ENCODE data around the gene DMKN. TPM values are rescaled to one million over a fixed set of nuclear protein-coding genes. Genes with fewer than 3 reads are reported as not detected.
"Not testable (repeated sequence)": the region's sequence is repeated elsewhere in the genome, so short reads cannot be mapped to it uniquely, and the experiment has no call there.

The DMKN gene
- total RNA-seq, 1 donor from 2014 or later, result 3.1 TPM

- DNase-seq (ENCODE audit: low spot score), result no peak
Observed at GRCh38 chr19:35500611-35501010, 12.8 kb downstream of the DMKN start.

DNA sequence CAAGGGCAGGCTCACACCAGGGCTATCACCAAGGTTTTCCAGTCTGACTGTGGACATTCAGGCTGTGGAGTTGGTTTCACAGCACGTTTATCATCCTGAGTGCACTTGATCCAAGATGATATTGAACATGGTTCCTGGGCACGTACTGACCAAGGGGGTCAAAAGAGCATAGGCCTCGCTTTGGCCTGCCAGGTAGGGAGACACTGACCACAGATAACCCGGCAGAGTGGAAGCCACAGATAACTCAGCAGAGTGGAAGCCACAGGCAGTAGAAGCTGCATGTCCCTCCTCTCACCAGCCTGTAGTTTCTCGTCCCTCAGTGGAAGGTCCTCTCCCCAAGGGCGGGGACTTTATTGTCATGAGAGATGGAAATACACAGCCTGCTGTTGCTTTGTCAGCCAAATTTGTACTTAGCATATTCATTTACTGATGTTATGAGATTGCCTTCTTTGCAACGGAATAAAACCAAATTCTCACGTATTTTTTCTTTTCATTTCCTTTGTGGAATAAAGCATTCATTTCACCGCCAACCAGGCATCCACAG lies 14.4 kb downstream of the DMKN start:
- no peak for DNase-seq (ENCODE audit: low spot score)

- DNase-seq (ENCODE audit: low spot score), result no peak
Observed at GRCh38 chr19:35498220-35498619, 15.2 kb downstream of the DMKN start.

DNA sequence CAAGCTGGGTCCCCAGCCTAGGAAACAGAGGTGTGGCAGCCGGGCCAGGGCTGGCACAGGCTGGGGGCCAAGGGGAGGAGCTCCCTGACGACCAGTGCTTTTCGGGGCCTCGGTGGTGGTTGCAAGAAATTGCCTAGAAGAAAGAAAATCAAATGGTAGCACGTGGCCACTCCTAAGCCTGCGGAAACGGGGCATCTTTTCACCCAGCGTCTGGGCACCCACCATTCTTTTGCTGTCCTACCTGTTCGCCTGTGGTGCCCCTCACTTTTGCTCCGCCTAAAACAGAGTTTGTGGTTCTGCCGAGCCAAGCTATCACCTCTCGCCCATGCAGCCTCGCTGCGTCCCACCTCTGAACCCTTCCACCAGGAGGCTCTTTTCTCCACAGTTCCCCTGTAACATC lies 16.0 kb downstream of the DMKN start:
- DNase-seq (ENCODE audit: low spot score), result no peak

- DNase-seq (ENCODE audit: low spot score), result no peak
Observed at GRCh38 chr19:35495107-35496064, 18.1 kb downstream of the DMKN start.

DNA sequence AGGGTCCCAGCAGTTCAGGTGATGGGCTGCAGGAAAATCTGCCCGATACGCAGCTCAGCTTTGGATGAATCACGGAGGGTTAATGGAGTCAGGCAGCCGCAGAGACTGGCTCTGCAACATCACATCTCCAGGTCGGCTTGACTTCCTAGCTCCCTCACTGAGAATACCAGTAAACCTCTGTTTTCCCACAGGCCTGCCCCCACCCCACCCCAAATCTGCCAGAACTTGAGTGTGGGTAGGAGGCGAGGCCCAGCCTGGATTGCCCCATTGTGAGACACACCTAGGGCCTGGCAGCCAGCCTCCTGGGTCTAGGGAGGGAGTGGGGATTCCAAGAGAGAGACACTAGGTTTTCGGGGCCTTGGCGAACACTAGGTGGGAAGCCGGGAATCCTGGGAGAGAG lies 19.5 kb downstream of the DMKN start:
- DNase-seq (ENCODE audit: low spot score), result no peak

DNA sequence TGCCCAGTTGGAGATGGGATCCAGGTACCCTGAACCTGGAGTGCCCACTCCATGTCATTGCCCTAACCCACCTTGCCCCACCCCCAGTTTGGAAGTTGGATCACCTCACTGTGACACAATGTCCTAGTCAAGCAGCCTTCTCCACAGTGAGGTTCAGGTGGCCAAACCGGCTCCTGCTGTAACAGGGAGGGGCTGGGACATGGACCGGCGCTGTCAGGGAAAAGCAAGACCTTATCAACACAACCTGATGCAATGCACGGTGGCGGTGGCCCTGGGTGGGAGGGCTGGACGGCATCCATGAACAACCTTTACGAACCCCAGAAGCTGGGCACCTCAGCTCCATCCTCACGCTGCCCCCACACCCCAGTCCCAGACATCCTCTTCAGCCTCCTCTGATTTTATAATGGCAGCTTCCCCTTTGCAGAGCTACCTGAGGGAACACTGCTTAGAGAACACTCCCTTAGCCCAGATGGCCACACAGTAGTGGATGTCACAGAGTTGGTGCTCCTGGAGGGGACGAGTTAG lies 21.6 kb downstream of the DMKN start:
- no peak for DNase-seq (ENCODE audit: low spot score)

DNA sequence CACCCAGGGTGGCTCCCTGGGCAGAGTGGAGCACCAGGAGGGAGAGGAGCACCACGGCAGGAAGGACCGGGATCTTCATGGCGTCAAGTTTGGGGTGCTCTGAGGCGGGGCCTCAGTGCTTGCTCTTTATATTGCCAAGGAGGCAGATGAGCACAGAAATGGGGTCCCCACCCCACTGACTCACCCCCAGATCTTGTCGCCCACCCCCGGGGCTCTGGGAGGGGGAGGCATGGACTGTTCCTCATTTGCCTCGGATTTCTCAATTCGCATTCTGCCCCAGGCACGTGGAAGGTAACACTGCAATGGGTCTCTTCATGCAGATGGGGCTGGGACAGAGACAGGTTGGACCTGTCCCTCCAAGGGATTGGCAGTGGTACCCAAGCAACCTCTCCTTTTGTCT lies 23.1 kb downstream of the DMKN start, which contains the start of gene KRTDAP:
Gene KRTDAP, minus strand, starts transcription at position 101 of the 400 bp plus-strand sequence. Its CDS starts 22 bp downstream, at position 79.
- no peak for DNase-seq (ENCODE audit: low spot score)

DNA sequence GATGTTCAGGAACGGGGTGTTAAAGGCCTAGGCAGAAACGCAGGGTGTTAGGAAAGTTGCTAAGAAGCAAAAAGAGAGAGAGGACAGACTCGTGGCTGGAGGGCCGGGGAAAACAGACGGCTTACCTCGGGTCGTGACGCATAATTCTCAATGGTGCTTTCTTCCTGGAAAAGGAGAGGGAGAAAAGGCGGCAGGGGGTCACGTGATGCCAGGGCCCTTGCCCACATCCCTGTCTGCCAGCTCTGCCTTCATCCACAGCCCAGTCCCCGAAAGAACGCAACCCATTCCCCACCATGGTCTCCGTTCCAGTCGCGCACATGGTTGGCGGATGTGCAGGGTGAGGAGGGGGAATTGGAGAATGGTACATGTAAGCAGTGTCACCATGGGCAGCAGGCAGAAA lies 24.8 kb downstream of the DMKN start:
- DNase-seq (ENCODE audit: low spot score), result no peak

DNA sequence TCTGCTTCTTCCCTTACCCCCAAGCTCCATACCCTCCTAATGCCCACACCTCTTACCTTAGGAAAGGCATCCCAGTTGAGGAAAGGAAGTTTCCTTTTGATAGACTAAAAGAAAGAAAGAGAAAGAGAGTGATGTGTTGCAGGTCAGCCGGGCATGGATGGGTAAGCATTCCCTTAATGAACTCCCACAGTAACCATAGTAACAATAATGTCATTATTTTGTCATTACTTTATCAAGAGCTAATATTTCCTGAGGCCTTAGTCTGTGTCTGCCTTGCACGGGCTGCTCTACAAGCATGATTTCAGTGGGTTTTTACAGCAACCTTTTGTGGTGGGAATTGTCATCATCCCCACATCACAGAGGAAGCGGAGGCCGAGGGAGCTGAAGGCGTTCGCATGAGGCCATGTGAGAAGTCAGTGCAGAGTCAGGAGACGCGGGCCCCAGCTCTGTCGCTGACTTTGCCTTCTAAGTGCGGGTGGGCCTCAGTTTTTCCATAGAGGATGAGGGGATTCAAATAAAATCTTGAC lies 25.7 kb downstream of the DMKN start:
- no peak for DNase-seq (ENCODE audit: low spot score)

- no peak for DNase-seq (ENCODE audit: low spot score)
Observed at GRCh38 chr19:35486268-35486708, 27.2 kb downstream of the DMKN start.

- DNase-seq (ENCODE audit: low spot score), result no peak
Observed at GRCh38 chr19:35484252-35485036, 29.0 kb downstream of the DMKN start.

DNA sequence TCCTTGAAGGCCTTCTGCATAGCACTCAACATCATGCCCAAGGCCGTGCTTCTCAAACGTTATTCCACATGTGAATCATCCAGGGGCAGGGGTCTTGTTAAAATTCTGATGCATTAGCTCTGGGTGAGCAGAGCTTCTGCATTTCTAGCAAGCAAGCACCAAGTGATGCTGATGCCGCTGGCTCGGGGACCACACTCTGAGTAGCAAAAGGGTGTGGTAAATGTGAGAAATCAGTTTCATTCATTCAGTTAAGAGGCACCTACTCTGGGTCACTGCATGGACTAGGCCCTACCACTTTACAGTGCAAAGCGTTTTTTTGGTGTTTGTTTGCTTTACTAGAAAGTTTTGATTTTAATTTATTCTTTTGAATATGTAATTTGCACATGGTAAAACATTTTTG lies 30.4 kb downstream of the DMKN start:
- no peak for DNase-seq (ENCODE audit: low spot score)

DNA sequence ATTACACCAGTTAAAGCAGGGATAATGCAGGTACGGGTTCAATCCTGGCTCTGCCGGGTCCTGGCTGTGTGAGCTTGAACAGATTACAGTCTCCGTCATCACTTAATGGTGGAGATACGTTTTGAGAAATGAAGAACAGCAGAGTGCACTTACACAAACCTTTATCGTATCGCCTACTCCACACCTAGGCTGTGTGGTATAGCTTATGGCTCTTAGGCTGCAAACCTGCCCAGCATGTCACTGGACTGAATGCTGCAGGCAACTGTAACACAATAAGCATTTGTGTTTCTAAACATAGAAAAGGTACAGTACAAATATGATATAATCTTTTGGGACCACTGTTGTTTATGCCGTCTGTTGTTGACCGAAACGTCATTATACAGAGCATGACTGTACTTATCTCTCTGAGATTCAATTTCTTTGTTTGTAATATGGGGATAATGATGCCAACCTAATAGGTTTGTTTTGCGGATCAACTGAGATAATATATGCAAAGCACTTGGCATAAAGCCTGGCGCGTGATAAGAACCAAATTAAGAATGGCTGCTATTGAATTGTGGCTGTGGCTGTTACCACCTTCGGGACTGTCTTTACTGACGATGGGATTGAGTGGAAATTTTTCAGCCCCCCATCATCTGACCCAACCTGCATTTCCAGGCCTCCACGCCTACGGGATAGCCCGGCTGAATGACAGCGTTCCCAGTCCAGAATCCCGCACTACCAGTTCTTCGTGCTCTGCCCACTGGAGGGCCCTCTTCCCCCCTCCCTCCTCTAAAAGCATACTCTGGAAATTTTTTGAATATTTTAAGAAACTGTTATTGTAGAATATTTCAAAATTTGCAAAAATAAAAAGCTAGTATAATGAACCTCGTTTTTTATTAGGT lies 34.4 kb downstream of the DMKN start:
- DNase-seq (ENCODE audit: low spot score), result no peak

- no peak for DNase-seq (ENCODE audit: low spot score)
Observed at GRCh38 chr19:35476149-35476548, 37.3 kb downstream of the DMKN start.

DNA sequence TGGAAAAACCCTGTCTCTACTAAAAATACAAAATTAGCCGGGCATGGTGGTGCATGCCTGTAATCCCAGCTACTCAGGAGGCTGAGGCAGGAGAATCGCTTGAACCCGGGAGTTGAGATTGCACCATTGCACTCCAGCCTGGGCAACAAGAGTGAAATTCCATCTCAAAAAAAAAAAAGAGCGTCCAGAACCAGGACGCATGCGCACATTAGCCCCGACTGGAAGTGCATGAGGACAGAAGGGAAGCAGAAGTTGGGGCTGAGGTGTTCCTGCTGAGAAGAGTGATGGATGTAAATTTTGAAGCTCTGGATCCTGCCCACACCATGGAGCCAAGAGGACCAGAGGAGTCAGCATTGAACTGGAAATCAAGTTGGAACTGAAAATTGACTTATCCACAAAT lies 38.9 kb downstream of the DMKN start:
- DNase-seq (ENCODE audit: low spot score), result not testable (repeated sequence)

- DNase-seq (ENCODE audit: low spot score), result no peak
Observed at GRCh38 chr19:35474104-35474503, 39.3 kb downstream of the DMKN start.

DNA sequence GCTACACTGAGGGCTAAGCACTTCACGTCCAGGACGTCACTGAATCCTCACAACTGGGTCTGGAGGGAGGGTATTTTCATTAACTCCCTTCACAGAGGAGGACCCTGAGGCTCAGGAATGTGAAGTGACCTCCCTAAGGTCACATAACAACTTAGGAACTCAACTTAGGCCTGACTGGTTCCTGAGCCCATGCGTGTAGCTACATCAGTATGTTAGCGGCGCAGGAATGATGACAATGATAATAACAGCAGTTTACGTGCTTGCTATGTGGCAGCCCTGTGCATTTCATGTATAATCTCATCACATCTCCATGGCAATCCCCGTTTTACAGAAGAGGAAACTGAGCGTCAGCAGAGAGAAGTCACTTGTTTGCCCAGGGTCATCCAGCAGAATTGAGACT lies 41.5 kb downstream of the DMKN start:
- DNase-seq (ENCODE audit: low spot score), result no peak

- not testable (repeated sequence) for DNase-seq (ENCODE audit: low spot score)
Observed at GRCh38 chr19:35471075-35471474, 42.4 kb downstream of the DMKN start.

GRCh38 chr19:35470128-35470527 lies 43.3 kb downstream of the DMKN start:
- no peak for DNase-seq (ENCODE audit: low spot score)

All from mesenteric fat pad (tissue), 1 donor.